ENCODE data around the gene SH3TC1.

Gene SH3TC1

DNA sequence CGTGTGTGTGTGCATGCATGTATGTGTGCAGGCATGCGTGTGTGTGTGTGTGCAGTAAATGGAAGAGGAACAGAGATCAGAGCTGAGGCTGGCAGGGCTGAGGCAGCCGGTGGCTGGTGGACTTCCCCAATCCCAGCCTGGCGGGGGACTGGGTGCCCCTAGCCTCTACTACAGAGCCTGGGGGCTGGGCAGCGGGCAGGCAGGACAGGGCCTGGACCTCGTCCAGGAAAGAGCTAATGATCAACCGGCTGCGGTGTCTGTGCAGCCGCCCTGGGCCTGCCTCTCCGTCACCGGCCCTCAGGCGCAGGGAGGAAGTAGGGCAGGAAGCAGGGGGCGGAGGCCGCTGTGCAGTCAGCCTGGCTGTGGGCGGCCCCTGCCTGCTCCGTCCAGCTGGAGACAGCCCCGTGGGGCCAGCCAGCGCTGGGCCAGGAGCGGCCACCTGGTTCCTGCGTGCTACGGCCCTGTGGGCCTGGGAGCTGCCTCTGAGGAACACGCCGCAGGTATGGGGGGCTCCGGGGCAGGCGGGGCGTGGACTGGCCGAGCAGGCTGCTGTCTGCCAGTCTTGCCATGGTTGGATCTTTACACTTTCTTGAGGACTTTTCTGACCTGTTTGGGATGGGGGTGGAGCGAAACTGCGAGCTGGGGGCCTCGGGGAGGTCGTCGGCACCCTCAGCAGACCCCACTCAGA is at the start of gene SH3TC1:
Gene SH3TC1, plus strand, starts transcription at position 385 of the 688 bp plus-strand sequence. CDS start 5,905 bp downstream, outside the sequence.
- peak in 1 of 2 donors; percentile 42 for DNase-seq (ENCODE audit: low read depth in 2 of 2)

DNA sequence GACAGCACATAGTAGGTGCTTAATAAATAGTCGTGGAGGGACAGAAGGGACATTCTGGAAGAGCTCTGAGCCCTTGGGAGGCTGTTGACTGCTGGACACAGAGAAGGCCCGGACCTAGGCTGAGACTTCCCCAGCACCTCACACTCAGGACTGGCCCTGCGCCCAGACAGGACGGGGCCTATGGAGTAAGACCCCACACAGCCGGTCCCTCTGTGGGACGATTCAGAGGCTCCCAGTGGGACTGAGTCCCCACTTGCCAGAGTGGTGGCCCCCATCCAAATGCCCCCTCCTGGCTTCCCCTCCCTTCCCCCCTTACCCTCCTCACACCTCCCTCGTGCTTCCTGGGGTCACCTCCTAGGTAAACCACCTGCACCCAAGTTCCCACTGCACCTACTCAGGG is 49.4 kb upstream of the SH3TC1 start:
- DNase-seq (ENCODE audit: low read depth in 2 of 2): no peak

DNA sequence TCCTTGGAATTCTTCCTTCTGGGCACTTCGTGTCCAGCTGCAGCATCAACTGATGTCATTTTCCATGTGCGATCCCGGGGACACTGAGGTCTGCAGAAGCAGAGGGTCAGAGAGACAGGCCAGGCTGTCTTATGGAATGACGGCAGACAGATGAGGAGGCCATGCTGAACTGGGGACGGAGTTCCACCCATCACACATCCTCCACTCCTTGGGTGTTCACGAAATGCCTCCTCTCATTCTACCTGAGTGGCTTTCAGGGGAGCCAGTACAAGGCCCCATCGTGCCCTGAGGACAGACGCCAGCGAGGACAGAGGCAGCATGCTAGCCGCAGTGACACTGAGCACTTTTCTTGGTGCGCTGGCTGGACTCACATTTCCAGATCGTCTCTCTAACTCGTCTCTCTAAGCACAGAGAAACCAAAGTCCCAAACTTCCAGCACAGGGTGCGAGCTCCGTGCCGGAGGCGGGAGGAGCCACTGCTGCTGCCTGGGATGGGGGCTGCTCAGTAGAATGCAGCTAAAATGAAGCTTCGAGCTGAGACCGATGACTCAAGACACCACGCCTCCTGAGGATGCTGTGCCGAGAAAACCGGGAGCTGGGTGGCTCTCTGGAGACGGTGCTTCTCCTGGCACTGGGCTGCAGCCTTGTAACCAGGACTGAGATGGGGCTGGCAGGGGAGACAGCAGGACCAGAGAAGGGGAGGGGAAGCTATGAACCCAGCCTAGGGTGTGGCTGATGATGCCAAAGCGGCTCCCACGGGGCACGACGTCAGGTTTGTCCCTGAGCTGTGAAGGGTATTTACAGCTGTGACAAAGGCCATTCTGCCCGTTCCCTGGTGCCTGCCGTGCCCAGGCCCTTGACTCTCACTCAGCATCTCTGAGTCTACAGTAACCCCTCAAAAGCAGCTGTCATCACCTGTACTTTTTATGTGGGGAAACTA is 48.7 kb upstream of the SH3TC1 start:
- no peak for DNase-seq (ENCODE audit: low read depth in 2 of 2)

DNA sequence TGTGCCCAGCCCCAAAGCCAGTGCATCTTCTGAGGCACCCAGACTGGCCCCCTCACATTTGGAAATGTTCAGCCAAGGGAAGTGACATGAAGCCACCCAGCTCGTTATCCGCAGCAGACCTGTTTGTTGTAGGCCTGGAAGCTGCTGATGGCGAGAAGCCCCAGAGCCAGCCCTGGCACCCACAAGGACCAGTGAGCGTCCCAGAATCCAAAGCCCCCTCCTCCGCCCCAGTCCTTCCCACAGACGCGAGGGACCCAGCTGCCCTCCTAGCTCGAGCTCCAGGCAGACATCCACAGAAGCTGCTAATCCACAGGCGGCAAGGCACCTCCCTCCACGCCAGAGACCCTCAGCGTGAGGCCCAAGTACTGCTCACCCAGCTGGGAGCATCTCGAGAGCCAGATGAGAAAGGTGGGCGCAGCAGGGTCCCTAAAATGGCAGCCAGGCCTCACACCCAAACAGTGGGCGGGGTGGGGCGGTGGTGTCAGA is 47.9 kb upstream of the SH3TC1 start:
- DNase-seq (ENCODE audit: low read depth in 2 of 2): no peak

DNA sequence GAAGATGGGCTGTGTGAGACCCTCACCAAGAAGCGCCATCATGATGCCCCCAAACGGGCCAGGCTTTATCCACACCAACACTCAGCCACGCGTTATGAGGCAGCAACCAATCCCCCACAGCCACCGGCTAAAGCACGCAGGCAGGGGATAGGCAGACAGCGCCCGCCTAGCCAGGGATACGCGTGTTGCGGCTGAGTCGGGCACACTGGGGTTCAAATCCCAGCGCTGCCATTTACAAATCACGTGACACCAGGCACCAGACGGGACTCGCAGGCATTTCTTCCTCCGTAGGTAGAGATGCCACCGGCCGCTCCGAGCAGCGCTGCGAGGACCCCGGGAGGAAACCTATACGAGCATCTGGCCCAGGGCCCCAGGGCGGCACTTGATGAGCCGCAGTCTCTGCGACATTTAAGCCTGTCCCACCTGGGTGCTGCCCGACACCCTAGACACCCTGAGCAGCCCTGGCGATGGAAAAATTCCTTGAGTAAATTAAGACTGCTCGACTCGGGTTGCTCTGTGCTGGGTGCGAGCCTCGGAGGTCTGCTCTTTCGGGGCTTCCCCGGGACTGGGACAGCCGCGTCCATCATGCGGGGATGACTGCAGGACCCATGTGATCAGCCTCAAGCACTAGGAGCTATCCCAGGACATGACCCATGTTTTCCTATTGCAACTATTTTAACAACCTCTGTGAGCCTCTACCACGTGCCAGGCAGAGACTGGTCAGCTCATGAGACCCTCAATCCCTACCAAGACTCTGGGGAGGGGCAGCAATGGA is 46.8 kb upstream of the SH3TC1 start:
- no peak for DNase-seq (ENCODE audit: low read depth in 2 of 2)

DNA sequence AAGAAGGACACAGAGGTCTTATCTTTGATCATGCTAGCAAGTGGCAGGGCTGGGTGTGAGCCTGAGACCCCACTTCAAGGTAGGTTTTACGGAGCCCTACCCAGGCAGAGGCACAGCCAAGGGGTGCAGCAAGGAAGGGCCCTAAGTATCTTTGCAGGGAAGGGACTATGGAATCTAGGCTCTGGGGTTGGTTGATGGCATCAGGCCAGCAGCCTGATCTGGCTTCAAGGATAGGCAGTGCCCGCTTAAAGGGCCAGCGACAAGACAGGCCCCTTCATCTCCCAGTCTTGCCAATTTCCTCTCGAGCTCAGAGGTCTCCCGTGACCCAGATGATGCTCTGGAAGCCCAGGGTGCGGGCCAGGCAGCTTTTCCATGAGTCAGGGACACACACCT is 46.2 kb upstream of the SH3TC1 start:
- DNase-seq (ENCODE audit: low read depth in 2 of 2): no peak

DNA sequence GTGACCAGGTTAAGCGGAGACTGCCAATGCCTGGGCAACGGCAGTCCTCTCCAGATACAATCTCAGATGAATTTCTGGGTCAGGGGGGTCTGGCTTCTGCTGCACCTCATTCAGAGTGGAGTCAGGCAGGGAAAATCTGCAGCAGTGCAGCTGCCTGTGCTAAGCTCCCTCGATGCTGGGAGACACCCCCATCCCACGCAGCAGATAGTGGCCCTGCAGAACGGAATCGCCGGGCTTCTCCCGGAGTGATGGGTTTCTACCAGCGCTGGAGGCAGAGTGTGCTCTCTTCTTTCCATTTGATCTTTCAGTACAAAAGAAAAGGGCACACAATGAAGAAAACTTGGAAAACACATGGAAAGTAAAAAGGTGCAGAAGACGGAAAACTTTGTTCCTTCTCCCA is 45.6 kb upstream of the SH3TC1 start:
- DNase-seq (ENCODE audit: low read depth in 2 of 2): no peak

DNA sequence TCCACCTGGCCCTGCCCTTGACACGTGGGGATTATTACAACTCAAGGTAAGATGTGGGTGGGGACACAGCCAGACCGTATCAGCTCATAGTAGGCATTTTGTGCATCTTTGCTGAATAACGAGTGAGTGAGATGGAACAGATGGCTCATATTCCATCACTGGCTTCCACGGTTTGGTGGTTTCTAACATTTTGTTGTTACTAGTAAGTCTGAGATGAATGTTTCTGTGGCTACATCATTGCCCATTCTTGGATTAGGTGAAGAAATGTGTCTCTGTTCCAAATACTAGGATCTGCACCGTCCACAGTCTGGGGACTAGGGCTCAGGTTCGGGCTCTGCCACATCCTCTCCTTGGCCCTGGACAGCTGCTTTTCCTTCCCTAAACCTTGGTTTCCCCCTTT is 44.0 kb upstream of the SH3TC1 start:
- DNase-seq (ENCODE audit: low read depth in 2 of 2): no peak

DNA sequence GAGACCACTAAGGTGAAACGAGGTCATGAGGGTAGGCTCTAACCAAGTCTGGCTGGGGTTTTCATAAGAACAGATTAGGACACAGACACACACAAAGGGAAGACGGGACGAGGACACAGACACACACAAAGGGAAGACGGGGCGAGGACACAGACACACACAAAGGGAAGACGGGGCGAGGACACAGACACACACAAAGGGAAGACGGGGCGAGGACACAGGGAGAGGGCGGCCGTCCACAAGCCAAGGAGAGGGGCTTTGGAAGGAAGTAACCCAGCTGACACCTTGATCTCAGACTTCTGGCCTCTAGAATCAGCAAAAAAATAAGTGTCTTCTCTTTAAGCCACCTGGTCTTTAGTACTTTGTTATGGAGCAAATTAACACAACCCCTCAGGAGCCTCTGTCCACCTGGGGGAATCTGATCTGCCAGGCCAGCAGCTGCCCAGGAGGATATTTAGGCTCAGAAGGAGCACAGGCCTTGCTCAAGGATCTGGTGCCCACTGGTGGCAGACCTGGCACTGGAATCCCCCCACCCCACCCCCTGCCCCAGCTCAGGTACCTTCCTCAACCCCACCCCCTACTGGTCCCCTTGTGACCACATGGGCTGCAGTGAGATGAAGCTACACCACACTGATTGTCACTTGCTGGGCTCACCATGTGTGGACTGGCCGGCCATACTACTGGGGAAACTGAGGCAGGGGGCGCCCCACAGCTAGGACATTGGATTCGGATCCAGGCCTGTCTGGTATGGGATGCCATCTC is 43.2 kb upstream of the SH3TC1 start:
- DNase-seq (ENCODE audit: low read depth in 2 of 2): no peak

DNA sequence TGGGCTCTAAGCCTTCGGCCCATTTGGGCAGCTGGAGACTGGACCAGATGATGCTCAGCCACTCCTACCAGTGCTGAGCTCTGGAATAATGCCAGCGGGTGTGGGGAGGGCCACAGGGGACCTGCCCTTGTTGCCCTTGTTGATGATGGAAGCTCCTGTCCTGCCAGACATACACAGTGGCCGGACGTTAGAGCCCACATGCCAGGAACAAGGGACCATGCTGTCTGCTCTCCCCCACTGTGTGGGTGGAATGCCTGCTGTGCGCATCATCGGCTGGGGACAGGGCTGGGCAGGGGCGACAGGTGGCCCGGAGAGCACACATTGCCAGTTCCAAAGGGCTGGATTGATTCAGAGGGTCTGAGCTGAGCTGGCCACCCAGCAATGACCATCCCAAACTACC is 42.5 kb upstream of the SH3TC1 start:
- DNase-seq (ENCODE audit: low read depth in 2 of 2): no peak

DNA sequence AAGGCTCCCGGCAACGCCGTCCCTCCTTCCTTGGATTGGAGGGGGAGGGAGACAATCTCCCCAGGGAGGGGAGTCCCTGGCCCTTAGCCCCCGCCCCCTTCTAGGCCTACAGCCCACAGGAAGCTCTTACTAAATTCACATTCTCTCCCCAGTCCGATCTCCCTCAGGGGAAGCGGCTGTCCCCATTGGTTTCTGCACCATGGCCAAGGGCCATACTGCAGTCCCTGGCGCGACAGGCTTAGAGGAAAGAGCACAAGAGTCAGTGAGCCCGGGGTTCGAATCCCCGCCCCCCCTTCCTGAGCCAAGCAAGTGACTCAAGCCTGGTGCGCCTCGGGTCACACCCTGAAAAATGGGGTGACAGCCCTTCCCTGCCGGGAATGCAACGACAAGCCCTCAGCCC is 41.6 kb upstream of the SH3TC1 start:
- no peak for DNase-seq (ENCODE audit: low read depth in 2 of 2)

DNA sequence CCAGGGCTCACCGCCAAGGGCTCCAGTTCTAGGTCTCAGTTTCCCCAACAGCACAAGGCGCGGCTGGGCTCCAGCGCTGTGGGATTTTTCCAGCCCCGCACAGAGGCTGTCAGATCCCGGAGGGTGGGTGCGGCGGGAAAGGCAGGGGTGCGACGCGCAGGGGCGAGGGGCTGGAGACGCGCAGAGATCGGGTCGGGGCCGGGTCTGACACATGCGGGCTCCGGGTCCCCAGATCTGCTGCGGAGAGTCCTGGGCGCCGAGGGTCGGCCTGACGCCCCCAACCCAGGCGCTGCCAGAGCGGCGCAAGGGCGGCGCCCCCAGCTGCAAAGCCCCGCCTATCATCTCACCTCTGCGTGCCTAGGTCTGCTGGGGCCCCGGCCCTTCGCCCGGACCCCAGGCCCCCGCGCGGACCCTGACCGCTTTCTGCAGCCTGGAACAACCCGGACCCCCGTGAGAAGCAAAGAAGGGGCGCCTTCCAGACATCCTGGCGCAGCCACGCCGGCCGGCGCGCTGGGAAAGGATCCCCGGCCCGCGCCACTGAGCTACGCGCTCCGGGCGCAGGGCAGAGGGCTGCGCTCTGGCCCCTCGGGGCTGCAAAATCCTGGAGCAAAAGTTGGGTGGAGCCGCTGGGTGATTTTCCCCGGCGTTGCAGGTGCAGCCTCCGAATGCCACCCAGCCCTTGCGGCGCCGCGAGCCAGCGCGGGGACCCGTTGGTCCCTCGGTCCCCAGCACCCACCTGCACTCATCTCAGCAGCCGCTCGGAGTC is 41.0 kb upstream of the SH3TC1 start:
- no peak for DNase-seq (ENCODE audit: low read depth in 2 of 2)

DNA sequence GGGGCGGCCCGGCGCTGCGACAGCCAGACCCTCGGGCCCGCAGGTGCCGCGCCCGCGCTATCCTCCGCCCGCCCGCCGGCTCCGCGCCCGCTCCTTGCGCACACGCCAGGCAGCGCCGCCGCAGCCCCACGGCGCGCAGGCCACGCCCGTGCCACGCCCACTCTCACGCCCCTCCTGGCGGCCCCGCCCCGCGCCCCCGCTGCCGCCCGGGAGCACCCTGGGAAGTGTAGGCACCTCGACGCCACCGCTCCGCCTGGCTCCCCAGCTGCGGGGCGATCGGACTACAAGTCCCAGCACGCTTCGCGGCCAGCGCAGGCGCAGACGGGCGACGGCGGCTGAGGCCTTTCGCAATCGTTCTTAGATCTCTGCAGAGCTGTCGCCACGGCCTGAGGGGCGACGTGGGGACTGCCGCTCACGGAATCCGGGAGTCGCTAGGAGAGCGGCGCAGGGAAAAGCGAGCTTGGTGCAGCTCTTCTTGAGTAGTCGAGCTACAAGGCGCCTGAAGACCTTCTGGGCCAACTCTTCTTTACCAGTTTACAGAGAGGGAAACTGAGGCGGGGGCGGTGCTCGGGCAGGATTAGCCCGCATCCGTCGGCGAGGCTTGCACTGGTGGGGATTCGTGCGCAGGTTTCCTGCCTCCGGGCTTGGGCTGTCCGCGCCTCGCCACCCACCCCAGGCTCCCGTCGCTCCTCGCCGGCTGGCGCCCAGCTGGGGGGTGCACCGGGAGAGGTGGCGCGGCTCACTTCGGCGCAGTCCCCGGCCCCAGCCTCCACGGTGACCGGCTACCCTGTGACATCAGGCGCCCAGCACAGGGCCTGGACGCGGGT is 40.2 kb upstream of the SH3TC1 start, which contains the start of gene ABLIM2:
Gene ABLIM2, minus strand, starts transcription at position 104 of the 827 bp plus-strand sequence. CDS start 124 bp downstream, outside the sequence.
- peak; percentile 96 to 97 for DNase-seq (ENCODE audit: low read depth in 2 of 2)

DNA sequence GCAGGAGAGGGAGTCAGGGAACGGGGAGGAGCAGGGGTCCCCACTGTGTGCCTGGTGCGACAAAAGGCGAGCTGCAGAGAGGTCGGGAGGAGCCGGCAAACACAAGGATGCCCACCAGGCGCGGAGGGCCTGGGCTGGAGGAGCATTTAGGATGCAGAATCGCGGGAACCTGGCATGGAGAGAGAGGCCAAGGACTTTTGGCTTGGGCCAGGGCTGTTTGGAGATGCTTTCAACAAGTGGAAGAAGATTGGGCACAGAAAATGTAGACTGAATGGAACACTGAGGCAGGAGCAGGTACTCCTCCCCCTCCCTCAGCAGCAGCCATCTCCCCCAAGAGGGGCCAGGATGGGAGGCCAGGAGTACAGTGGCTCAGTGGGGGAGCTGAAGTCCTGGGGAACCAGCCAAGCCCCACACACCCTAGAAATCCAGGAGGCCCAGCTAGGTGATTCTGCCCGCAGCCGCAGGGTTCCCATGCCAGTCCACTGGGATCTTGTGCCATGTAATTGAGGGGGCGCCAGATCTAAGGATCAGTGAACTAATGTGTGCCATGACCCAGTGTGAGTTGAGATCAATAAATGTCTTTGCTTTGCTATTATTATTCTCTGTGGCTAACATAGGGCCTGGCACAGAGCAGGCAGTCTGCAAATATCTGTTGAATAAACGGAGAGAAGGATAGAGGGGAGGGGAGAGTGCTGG is 39.4 kb upstream of the SH3TC1 start:
- no peak for DNase-seq (ENCODE audit: low read depth in 2 of 2)

DNA sequence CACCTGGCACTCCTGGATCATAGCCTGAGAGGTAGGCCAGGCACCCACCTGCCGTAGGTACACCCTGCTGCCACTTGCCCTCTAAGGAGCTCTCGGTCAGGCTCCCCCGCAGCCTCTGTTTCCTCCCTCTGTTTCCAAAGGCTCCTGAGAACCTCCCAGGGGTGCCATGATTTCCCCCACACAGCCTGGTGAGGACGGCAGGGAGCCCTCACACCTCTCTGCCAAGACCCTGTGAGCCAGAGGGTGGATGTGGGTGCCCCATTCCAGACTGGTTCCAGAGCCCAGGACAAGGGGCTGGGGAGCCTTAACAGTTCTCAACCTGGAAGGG is 38.9 kb upstream of the SH3TC1 start:
- no peak for DNase-seq (ENCODE audit: low read depth in 2 of 2)

DNA sequence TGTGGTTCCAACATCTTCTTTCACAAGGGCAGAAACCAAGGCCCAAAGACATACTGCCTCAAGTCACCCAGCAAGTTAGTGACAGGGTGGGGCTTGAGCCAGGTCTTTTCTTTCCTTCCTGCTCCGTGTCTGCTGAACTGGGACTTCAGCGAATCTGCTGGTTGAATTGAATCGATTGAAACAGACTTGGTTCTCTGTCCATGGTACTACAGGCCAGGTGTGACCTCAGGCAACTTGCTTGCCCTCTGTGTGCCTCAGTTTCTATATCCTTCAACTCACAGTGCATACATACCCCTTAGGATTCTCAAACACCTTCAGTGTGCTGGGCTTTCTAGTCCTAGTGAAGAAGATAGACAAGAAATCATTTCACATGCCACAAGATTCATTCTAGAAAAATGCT is 38.5 kb upstream of the SH3TC1 start:
- no peak for DNase-seq (ENCODE audit: low read depth in 2 of 2)

DNA sequence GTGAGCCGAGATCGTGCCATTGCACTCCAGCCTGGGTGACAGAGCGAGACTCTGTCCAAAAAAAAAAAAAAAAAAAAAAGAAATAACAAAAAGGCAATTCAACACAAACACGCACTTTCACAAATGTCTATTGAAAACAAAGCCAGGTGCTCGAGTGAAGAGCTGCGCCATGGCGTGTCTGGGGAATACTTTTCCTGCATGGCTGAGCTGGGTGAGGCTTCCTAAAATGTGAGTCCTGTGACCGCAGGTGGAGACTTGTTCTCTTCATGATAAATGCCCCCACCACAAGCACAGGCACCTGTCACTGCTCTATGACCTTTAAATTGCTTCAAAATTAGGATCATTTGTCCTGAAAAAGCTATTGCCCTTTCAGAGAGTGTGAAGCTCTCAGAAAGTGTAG is 36.5 kb upstream of the SH3TC1 start:
- no peak for DNase-seq (ENCODE audit: low read depth in 2 of 2)

DNA sequence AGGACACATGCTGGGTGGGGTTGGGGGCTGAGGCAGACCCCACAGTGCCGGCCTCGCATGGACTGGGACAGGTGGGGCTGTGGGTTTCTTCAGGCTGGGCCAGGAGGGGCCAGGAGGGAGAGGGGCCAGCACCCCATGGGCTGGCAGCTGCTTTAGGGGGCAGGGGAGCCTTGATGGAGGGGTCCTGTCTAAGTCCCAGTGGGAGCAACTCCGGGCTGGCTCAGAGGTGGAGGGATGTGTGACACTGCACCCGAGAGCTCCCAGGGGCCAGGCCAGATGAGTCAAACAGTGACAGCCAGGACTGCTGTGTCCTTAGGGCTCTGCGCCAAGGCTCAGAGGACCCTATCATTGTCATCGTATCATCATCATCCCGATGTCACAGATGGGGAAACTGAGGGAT is 36.1 kb upstream of the SH3TC1 start:
- DNase-seq (ENCODE audit: low read depth in 2 of 2): no peak
